Body of pancreas (tissue), 4 donors: ENCODE data around the gene MFGE8. TPM values are rescaled to one million over a fixed set of nuclear protein-coding genes. Genes with fewer than 3 reads are reported as not detected.

ENCODE experiments used
- ATAC-seq: fragments of 150-250 bp; one replicate; pipeline ENCODE4 v1.9.1; 2016
- DNase-seq, 4 donors: peaks; one replicate each; pipeline ENCODE4 v3.0.0-alpha.2; 2019
- H3K27ac ChIP-seq, 4 donors: fragments of 200-600 bp; sonication (generic); 1 replicate in 3 of 4; 2 replicates in 1 of 4; pipeline versions ENCODE4 v1.5.1 to v1.6.1; 2016 to 2019; ENCODE audit warnings: mild to moderate bottlenecking in 1 of 4, mixed read lengths in 1 of 4, moderate library complexity in 1 of 4
- H3K27me3 ChIP-seq, 2 donors: fragments of 200-600 bp; sonication (generic); one replicate each; pipeline ENCODE4 v1.6.0; 2016; ENCODE audit warnings: mild to moderate bottlenecking in 1 of 2
- H3K36me3 ChIP-seq, 2 donors: fragments of 200-600 bp; sonication (generic); replicated peaks in 1 of 2; 2 replicates each; pipeline ENCODE4 v1.5.1; 2016; ENCODE audit warnings: low read depth in 2 of 2; ENCODE audit not compliant: insufficient read depth in 1 of 2
- H3K4me1 ChIP-seq: fragments of 200-600 bp; sonication (generic); one replicate; pipeline ENCODE4 v1.6.0; 2016
- H3K4me3 ChIP-seq, 2 donors: fragments of 200-600 bp; sonication (generic); 1 replicate in 1 of 2; 2 replicates in 1 of 2; pipeline ENCODE4 v1.5.1; 2016 to 2019
- H3K9me3 ChIP-seq, 3 donors: fragments of 200-600 bp; sonication (generic); 1 replicate in 2 of 3; 2 replicates in 1 of 3; pipeline ENCODE4 v1.5.1; 2016
- POLR2A ChIP-seq, 3 donors: fragments of 450-650 bp; IDR thresholded peaks; one replicate each; pipeline ENCODE4 v1.6.1; 2016; ENCODE audit warnings: antibody characterized with exemption in 3 of 3, mild to moderate bottlenecking in 2 of 3
- WGBS, 2 donors: methylation state at CpG; one replicate each; pipeline ENCODE4 v1.1.5; 2017; 5-methylcytosine and 5-hydroxymethylcytosine counted together
- intact Hi-C: fragments of 100-400 bp; cut with DNase I; formaldehyde crosslinking; loops from one replicate; pipeline ENCODE4 v1.15.1; 2023
- total RNA-seq, 2 donors: library from RNA; depleted of rRNA; stranded (reverse); fragments of >200 nt; gene quantifications; one replicate each; pipeline ENCODE4 v1.1.0, GENCODE V29; 2016
- TF ChIP-seq, protein P1 (sequence below), 7 experiments: fragments of 450-650 bp in 4 of 7; fragments of 200-600 bp in 3 of 7; sonication (generic) in 3 of 7; IDR thresholded peaks; one replicate each; pipeline ENCODE4 v1.5.1; 2016 to 2019; ENCODE audit warnings: antibody characterized with exemption in 7 of 7

The MFGE8 gene
- total RNA-seq, 2 donors from 2014 or later, result 51.4 to 77.5 TPM

DNA sequence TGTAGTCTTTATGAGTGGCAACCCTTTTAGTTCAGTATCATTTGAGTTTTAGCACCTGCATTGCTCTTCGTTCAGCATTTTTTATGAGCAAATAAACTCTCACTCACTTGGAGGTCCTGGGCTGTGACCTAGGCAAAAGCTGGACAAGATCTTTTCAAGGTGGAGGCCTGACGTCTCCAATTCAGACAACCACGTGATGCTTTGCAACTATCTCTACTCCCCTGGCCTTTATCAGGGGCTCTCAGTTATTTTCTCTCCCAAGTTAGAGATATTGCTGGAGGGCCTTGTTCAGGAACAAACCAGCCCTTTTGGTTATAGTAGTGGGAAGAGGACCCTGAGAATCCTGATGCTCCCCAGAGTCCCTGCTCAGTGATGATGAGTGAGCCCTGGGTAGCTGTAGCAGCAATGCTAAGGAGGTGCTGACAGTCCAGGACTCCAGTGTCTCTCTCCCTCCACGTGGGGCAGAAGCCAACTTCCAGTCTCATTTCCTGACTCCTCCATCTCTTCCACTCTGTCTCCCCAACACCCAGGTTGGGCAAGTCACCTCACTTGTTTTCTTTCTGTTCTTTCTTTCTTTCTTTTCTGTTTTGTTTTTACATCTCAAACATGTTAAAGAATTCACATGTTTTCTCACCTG lies 48.2 kb downstream of the MFGE8 start:
- H3K36me3 ChIP-seq, result no peaks in the 10 kb centered on the region
- H3K27ac ChIP-seq, result no peak overlapping the region
- no peaks in the 10 kb centered on the region for H3K27me3 ChIP-seq
- ATAC-seq (no peak), DNase-seq (no peak)
- TF ChIP-seq POLR2A (IDR thresholded peaks at IDR 0.05), result no peak
- TF ChIP-seq, protein P1, sequence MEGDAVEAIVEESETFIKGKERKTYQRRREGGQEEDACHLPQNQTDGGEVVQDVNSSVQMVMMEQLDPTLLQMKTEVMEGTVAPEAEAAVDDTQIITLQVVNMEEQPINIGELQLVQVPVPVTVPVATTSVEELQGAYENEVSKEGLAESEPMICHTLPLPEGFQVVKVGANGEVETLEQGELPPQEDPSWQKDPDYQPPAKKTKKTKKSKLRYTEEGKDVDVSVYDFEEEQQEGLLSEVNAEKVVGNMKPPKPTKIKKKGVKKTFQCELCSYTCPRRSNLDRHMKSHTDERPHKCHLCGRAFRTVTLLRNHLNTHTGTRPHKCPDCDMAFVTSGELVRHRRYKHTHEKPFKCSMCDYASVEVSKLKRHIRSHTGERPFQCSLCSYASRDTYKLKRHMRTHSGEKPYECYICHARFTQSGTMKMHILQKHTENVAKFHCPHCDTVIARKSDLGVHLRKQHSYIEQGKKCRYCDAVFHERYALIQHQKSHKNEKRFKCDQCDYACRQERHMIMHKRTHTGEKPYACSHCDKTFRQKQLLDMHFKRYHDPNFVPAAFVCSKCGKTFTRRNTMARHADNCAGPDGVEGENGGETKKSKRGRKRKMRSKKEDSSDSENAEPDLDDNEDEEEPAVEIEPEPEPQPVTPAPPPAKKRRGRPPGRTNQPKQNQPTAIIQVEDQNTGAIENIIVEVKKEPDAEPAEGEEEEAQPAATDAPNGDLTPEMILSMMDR (IDR thresholded peaks at IDR 0.05), result no peak
- H3K4me1 ChIP-seq, result no peaks in the 10 kb centered on the region
- no peaks in the 10 kb centered on the region for H3K9me3 ChIP-seq
- H3K4me3 ChIP-seq, result no peak overlapping the region
- intact Hi-C loops, result no loop called here
- WGBS, 2 donors, result 45 to 55% methylated on average over 4 of the region's 4 CpGs

DNA sequence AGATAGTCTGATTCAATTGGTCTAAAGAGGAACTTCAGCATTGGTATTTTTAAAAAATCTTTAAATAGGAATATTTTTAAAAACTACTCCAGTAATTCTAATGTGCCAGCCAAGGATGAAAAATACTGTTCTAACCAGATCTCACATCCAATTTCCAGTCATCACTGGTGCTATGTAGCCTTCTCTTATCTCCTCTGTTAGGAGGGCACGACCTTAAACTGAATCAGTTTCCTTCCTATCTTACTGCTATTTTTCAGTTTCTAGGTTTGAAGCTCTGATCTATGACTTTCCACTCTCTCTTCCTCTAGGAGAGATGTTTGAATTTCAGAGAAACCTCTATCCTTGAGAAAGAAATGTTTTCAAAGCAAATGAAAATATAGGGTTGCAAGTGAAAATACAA lies 49.8 kb downstream of the MFGE8 start:
- no peak for ATAC-seq
- intact Hi-C loops, result no loop called here
- Histone ChIP-seq H3K36me3 (no peaks in the 10 kb centered on the region), H3K27ac (no peak overlapping the region), H3K9me3 (no peaks in the 10 kb centered on the region), H3K4me1 (no peaks in the 10 kb centered on the region), H3K4me3 (no peak overlapping the region), H3K27me3 (no peaks in the 10 kb centered on the region)
- no peak for DNase-seq
- no peak for TF ChIP-seq POLR2A (IDR thresholded peaks at IDR 0.05)
- TF ChIP-seq, protein P1 (IDR thresholded peaks at IDR 0.05), result no peak
- 37 to 51% methylated on average over 1 of the region's 1 CpG for WGBS, 2 donors

DNA sequence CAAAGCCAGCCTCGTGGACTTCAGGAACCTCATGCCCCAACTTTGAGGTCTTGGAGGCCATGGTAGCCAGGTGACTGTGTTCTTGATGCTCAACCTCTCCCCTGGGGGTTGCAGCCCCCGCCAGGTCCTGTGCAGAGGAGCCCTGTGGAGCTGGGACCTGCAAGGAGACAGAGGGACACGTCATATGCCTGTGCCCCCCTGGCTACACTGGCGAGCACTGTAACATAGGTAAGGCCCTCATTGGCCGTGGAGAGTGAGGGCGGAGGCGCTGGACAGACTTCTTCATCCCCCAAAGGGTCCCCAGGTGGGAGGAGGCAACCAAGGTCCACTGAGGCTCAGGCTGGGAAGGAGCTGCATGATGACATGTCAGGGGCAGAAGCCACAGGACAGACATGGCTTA lies 53.0 kb downstream of the MFGE8 start:
- intact Hi-C loops, result no loop called here
- Histone ChIP-seq H3K4me3 (no peak overlapping the region), H3K9me3 (no peaks in the 10 kb centered on the region), H3K4me1 (no peaks in the 10 kb centered on the region), H3K27me3 (no peaks in the 10 kb centered on the region), H3K36me3 (no peaks in the 10 kb centered on the region), H3K27ac (no peak overlapping the region)
- 54 to 63% methylated on average over 4 to 7 of the region's 7 CpGs for WGBS, 2 donors
- TF ChIP-seq, protein P1 (IDR thresholded peaks at IDR 0.05), result no peak
- no peak for TF ChIP-seq POLR2A (IDR thresholded peaks at IDR 0.05)
- ATAC-seq, result no peak
- no peak for DNase-seq

DNA sequence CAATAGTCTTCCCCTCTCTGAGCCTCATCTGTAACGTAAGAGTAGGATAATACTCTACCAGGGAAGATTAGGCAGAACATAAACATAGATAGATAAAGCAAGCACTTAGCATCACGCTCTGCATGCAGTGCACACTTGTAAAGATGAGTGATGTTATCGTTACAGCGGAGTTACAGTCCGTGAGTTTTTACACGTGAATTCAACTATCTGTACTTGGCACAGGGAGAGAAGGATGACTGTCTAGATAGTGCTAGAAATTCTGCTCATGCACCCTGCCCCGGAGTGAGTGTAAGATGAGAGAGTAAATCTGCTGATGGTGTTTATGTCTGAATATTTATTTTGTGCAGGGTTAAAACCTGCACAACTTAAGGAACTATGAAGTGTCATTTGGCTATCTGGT lies 53.6 kb downstream of the MFGE8 start:
- Histone ChIP-seq H3K27ac (no peak overlapping the region), H3K36me3 (no peaks in the 10 kb centered on the region), H3K4me1 (no peaks in the 10 kb centered on the region), H3K4me3 (no peak overlapping the region), H3K27me3 (no peaks in the 10 kb centered on the region), H3K9me3 (no peaks in the 10 kb centered on the region)
- intact Hi-C loops, result no loop called here
- ATAC-seq, result no peak
- 47 to 51% methylated on average over 7 of the region's 7 CpGs for WGBS, 2 donors
- no peak for TF ChIP-seq POLR2A (IDR thresholded peaks at IDR 0.05)
- TF ChIP-seq, protein P1 (IDR thresholded peaks at IDR 0.05), result no peak
- DNase-seq, result no peak

DNA sequence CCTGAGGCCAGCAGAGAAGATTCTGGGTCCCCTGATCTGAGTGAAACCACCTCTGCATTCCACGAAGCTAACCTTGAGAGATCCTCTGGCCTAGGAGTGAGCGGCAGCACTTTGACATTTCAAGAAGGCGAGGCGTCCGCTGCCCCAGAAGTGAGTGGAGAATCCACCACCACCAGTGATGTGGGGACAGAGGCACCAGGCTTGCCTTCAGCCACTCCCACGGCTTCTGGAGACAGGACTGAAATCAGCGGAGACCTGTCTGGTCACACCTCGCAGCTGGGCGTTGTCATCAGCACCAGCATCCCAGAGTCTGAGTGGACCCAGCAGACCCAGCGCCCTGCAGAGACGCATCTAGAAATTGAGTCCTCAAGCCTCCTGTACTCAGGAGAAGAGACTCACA lies 54.2 kb downstream of the MFGE8 start:
- no peaks in the 10 kb centered on the region for H3K9me3 ChIP-seq
- WGBS, 2 donors, result 67 to 70% methylated on average over 2 to 11 of the region's 11 CpGs
- intact Hi-C loops, result no loop called here
- no peak for TF ChIP-seq POLR2A (IDR thresholded peaks at IDR 0.05)
- TF ChIP-seq, protein P1 (IDR thresholded peaks at IDR 0.05), result no peak
- no peak overlapping the region for H3K27ac ChIP-seq
- H3K4me1 ChIP-seq, result no peaks in the 10 kb centered on the region
- DNase-seq, result no peak
- H3K36me3 ChIP-seq, result no peaks in the 10 kb centered on the region
- no peaks in the 10 kb centered on the region for H3K27me3 ChIP-seq
- no peak for ATAC-seq
- no peak overlapping the region for H3K4me3 ChIP-seq
